ENCODE measurements around the gene SH2D1B.

DNA sequence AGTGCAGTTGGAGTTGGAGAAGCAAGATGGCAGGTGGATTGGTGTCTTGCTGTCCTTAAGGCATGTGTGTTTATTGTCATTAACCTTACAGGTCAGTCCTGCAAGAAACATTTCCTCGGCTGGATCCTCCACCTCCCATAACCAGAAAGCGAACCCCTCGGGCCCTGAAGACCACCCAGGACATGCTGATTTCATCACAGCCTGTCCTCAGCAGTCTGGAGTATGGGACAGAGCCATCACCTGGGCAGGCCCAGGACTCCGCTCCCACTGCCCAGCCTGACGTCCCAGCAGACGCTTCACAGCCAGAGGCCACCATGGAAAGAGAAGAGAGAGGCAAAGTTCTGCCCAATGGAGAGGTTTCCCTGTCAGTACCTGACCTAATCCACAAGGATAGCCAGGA is 28.8 kb downstream of the SH2D1B start:
- TF ChIP-seq, protein P1, sequence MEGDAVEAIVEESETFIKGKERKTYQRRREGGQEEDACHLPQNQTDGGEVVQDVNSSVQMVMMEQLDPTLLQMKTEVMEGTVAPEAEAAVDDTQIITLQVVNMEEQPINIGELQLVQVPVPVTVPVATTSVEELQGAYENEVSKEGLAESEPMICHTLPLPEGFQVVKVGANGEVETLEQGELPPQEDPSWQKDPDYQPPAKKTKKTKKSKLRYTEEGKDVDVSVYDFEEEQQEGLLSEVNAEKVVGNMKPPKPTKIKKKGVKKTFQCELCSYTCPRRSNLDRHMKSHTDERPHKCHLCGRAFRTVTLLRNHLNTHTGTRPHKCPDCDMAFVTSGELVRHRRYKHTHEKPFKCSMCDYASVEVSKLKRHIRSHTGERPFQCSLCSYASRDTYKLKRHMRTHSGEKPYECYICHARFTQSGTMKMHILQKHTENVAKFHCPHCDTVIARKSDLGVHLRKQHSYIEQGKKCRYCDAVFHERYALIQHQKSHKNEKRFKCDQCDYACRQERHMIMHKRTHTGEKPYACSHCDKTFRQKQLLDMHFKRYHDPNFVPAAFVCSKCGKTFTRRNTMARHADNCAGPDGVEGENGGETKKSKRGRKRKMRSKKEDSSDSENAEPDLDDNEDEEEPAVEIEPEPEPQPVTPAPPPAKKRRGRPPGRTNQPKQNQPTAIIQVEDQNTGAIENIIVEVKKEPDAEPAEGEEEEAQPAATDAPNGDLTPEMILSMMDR (IDR thresholded peaks at IDR 0.05): no peak
- no peak for TF ChIP-seq POLR2A (IDR thresholded peaks at IDR 0.05)
